OCI-M2 (cell line): Measurements from ENCODE around the gene NFIA.
"Not testable (repeated sequence)": the region's sequence is repeated elsewhere in the genome, so short reads cannot be mapped to it uniquely, and the experiment has no call there.

ENCODE experiments used
- DNase-seq: peaks from one replicate; lab custom pipeline; 2025; ENCODE audit not compliant: unreplicated experiment; lab: John Stamatoyannopoulos, UW

Gene NFIA

GRCh38 chr1:61446531-61446991 lies 364.2 kb downstream of the NFIA start:
- no peak for DNase-seq

GRCh38 chr1:61447106-61447967 lies 365.0 kb downstream of the NFIA start:
- no peak for DNase-seq

DNA sequence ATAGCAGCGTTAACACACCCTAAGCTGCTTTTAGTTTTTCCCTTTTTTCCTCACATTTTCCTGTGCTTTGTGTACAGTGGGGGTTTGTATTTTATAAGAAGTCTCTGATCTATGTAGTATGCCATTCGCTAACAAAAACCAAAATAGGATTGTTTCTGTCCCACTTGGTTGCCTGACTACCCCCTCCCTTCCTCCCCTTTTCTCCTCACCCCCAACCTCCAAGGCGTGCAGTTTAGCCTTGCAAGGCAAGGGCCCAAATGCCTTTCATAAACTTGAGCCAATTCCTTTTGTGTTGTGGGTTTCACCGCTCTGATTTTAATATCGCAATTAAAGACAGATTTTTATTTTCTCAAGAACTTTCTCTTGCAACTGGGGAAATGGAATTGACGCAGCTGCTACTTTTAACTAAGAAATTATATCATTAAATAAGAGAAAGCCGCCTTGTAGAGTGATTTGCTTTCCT lies 365.6 kb downstream of the NFIA start:
- no peak for DNase-seq

- DNase-seq = no peak
Measured at GRCh38 chr1:61448914-61449313, 366.6 kb downstream of the NFIA start.

GRCh38 chr1:61449410-61449809 lies 367.0 kb downstream of the NFIA start:
- DNase-seq = no peak

- DNase-seq = no peak
Measured at GRCh38 chr1:61450454-61450853, 368.1 kb downstream of the NFIA start.

GRCh38 chr1:61450872-61451571 lies 368.7 kb downstream of the NFIA start:
- DNase-seq = no peak

GRCh38 chr1:61451572-61451968 lies 369.2 kb downstream of the NFIA start:
- DNase-seq = no peak

- DNase-seq = no peak
Measured at GRCh38 chr1:61452176-61453035, 370.0 kb downstream of the NFIA start.

DNA sequence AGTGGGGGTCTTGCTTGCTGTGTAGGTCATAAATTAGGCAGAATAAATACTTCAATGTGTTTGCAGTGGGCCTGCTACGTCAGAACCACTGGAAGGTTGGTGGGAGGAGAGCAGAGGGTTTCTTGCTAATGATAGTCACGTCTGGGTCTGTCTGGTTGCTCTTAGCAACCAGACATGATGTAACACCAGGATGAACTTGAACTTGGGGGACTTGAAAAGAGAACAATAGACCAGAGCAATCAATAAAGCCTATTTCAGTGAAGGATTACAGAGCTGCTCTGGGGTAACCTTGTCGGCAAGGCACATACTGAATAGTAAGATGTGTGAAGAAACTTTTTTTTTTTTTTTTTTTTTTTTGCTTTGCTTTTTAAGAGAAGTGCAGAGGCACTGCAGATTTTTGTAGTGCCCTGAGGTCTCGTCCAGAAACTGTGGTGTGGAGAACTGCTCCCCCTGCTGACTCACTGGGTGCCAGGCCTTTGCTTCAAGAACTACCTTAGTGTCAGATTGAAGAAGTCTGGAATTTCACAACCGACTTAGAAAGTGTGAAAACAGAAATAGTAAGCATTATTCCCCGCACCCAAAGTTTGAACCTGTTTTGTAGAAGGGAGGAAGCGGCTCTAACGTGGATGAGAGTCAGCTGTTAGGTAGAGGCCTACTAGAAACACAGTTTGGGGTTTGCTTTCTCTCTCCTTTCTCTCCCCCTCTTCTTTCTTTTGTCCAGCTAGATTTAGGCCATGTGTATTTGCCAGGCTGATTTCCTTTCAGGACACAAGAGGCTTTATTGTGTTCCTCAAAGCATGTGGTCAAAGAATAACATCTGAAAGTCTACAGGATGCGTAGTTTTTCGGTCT lies 371.0 kb downstream of the NFIA start:
- DNase-seq = peak; percentile 16

DNA sequence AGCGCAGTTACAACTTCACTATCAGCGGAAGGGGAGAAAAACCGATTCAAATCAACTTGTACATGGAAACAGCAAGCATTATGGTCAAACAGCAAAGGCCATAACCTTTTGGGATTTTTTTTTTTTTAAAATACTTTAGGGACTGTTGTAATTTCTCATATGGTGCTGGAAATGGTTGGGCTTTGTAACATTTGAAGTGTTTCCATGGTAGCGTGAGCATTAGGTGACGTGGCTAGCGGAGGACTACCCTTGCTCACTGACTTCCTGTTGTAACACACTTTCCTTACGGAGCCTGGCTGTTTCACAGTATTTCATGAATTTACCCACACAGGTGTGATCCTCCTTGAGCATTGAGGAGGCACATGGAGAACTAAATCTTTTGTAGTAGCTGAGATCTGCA lies 373.0 kb downstream of the NFIA start:
- DNase-seq = no peak

- DNase-seq = no peak
Measured at GRCh38 chr1:61457526-61458040, 375.2 kb downstream of the NFIA start.

GRCh38 chr1:61459345-61459744 lies 377.0 kb downstream of the NFIA start:
- no peak for DNase-seq

DNA sequence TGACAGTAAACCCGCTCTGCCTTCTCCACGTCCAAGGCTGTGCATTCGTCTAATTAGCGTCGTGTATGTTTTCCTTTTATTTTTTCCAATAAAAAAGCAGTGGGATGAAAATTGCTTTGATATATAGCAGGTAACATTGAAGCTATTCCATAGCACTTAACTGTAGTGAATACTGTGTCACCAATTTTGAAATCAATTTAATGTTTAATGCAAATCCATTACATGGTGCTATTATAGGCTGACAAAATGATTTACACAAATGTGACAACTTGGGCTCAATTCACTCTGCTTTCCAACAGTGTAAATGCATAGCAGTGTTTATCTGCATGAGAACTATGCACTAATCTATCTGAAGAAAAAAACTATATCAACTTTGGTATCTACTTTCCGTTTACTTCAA lies 377.8 kb downstream of the NFIA start:
- DNase-seq = no peak

DNA sequence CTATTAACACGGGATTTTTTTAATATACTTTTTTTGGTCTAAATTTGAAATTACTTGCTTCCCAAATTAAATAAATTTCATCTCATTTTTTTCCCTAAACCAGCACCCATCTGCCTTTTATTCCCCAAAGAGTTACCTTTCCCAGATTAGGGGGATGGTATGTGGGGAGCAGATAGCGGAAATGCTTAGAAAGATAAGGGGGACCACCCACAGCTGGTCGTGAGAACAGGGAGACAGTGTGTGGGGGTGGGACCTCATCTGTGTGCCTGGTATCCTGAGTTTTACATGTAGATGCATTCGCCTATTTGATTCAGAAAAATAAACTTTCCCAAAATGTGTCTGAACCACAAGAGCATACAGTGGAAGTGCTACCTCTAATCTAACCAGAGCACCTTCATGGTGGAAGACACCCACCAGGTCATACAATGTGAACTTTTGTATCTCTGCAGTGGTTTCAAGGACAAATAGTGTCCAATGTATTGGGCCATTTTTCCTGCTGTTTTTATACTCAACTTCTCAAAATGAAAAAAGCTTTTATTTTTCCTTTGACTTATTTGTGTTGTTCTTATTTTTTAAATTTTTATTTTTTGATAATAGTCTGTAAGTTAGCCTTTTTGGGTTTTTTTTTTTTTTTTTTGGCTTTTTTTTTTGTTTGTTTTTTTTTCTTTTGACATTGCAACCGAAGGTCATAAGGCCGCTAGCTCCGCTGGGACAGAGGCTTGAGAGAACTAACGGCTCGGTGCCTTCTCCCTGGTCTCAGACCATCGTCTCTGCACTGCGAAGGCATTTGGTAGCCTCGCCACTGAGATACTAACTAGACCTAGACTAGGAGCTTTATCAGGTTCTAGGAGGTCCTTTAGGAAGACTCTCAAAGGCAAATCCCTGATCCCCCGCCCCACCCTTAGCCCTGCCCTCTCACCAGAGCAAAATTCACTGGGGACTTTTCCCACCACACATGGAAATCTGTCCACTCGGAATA lies 379.3 kb downstream of the NFIA start:
- no peak for DNase-seq

DNA sequence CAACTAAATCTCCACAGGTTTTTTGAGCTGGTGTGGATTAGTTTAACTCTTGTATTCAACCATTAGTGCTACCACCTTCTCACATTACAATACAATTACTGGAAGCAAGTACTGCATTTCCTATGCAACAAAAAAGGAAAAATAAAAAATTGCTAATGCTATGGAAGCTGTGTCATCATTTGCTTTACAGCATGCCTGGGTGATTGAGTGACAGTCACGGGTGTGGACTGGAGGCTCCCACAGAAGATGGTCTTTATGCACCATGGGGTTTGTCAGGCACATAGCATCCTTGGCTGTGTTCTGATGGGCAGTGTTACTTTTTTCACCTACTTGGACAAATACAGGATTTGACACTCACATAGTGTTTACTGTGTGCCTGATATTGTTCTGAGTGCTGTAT lies 380.3 kb downstream of the NFIA start:
- no peak for DNase-seq

- no peak for DNase-seq
Measured at GRCh38 chr1:61463220-61463619, 380.9 kb downstream of the NFIA start.

GRCh38 chr1:61467836-61468235 lies 385.5 kb downstream of the NFIA start:
- DNase-seq = not testable (repeated sequence)

- no peak for DNase-seq
Measured at GRCh38 chr1:61469365-61469764, 387.0 kb downstream of the NFIA start.
